SU-DHL-6 (cell line): ENCODE data around the gene ODF2L.
"Not testable (repeated sequence)": the region's sequence is repeated elsewhere in the genome, so short reads cannot be mapped to it uniquely, and the experiment has no call there.

Experiments
- EZH2phosphoT487 ChIP-seq: fragments of 200-600 bp; sonication (generic), shearing (Covaris generic); conservative IDR thresholded peaks from 2 replicates; pipeline ENCODE4 v1.6.1; 2018; ENCODE audit warnings: mild to moderate bottlenecking, antibody characterized with exemption, low read length, moderate library complexity, mixed read lengths
- TF ChIP-seq, protein P1 (sequence below): fragments of 200-600 bp; sonication (generic); IDR thresholded peaks from one replicate; pipeline ENCODE4 v1.5.1; 2017; ENCODE audit warnings: antibody characterized with exemption, mild to moderate bottlenecking, low read length, moderate library complexity; ENCODE audit not compliant: insufficient read depth, poor library complexity, severe bottlenecking

DNA sequence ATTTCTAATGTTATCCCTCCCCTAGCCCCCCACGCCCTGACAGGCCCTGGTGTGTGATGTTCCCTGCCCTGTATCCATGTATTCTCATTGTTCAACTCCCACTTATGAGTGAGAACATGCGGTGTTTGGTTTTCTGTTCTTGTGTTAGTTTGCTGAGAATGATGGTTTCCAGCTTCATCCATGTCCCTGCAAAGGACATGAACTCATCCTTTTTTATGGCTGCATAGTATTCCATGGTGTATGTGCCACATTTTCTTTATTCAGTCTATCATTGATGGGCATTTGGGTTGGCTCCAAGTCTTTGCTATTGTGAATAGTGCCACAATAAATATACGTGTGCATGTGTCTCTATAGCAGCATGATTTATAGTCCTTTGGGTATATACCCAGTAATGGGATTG is 45.9 kb downstream of the ODF2L start:
- TF ChIP-seq, protein P1, sequence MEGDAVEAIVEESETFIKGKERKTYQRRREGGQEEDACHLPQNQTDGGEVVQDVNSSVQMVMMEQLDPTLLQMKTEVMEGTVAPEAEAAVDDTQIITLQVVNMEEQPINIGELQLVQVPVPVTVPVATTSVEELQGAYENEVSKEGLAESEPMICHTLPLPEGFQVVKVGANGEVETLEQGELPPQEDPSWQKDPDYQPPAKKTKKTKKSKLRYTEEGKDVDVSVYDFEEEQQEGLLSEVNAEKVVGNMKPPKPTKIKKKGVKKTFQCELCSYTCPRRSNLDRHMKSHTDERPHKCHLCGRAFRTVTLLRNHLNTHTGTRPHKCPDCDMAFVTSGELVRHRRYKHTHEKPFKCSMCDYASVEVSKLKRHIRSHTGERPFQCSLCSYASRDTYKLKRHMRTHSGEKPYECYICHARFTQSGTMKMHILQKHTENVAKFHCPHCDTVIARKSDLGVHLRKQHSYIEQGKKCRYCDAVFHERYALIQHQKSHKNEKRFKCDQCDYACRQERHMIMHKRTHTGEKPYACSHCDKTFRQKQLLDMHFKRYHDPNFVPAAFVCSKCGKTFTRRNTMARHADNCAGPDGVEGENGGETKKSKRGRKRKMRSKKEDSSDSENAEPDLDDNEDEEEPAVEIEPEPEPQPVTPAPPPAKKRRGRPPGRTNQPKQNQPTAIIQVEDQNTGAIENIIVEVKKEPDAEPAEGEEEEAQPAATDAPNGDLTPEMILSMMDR, result not testable (repeated sequence)
- TF ChIP-seq EZH2phosphoT487, result not testable (repeated sequence)
